Measurements from ENCODE around the gene LGALS13.
"Not testable (repeated sequence)": the region's sequence is repeated elsewhere in the genome, so short reads cannot be mapped to it uniquely, and the experiment has no call there.

Gene LGALS13

DNA sequence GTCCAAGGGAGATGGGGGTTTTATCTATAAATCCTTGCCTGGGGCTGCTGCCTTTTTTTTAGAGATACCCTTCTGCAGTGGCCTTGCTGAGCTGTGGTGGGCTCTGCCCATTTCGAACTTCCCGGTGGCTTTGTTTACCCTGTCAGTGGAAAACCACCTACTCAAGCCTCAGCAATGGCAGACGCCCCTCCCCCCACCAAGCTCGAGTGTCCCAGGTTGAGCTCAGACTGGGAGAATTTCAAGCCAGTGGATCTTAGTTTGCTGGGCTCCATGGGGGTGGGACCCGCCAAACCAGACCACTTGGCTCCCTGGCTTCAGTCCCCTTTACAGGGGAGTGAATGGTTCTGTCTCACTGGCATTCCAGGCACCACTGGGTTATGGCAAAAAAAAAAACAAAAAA is 21.6 kb downstream of the LGALS13 start:
- no peak for DNase-seq

- DNase-seq, result not testable (repeated sequence)
Observed at GRCh38 chr19:39627631-39628030, 25.3 kb downstream of the LGALS13 start.

DNA sequence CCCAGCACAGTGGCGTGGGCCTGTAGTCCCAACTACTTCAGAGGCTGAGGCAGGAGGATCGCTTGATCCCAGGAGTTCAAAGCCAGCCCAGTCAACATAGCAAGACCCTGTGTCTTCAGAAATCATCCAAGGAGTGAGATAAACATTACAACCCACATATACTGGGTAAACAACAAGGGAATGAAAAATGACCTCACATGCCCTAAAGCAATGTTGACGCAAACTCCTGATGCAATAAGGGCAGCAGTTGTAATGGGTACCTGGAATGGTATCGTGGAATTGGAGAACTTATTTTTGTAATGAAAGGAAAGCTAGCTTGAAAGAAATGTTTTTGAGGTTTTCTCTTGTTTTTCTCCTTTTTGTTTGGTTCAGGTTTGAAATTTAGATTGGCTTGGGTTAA is 28.9 kb downstream of the LGALS13 start:
- DNase-seq, result no peak

DNA sequence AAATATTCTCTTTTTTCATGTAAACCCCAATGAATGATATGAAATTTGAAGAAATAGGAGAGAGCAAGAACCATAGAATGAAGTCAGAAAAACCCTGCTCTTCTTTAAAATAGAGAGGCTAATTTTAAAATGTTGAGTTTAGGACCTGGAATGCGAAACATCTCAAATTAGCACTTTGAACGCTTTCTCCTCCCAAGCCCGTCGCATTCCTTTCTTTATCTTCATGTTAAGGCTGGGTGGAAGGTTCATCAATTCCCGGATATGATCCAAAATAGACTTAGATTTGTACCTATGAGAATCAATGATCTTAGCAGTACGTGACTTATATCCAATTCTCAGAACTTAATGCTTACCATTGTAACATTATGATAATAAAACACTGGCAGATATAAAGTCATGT is 29.3 kb downstream of the LGALS13 start:
- no peak for DNase-seq

DNA sequence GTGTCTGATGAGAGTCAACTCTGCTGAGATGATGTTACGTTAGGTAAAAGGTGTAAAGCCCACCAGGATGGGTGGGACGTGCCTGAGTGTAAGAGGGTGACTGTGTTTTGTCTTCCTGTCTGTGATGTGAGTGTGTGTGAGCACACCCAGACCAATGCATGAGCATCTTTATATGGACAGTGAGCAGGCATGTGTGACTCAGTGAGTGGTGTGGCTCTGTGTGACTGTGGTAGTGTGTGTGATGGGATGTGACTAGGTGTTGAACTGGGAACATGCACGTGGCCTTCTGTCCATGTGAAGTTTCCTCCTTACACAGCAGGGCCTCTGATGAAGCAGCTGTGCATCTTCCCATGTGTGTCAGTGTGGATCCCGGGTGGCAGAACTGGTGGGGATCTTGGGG is 35.6 kb downstream of the LGALS13 start:
- no peak for DNase-seq

DNA sequence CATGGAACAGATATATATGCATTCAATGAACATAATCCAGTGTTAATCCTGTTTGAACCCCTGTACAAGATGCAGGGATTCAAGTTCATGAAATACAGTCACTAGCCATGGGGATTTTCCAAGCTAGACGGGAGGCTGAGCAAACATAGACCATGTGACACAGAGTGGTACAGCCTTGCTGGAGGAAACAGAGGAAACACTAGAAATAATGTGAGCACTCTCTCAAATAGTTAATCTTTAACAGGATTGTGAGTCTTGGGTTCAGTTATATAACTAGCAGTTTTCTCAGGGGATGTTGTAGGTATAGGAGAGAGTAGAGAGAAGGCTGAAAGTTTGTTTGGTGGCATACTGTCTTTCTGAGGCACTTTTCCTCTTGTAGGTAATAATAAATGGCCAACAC is 39.4 kb downstream of the LGALS13 start:
- no peak for DNase-seq

DNA sequence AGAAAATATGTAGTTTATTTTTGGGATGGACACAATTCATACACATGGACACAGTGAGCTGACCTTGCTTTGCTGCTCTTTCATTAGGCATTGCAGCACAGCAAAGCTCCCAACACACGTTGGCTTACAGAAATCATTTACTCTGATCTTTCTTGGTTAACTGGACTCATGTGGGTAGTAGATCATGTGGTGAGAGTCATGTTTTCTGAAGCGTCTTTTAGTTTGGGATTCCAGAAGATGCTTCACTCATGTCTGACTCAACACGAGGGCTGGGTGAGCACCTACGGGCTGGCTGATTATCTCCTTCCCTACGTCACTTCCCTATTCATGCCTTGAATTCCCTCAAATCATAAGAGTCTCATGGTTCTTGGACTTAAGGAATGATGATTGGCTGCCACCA is 41.3 kb downstream of the LGALS13 start:
- DNase-seq, result no peak

DNA sequence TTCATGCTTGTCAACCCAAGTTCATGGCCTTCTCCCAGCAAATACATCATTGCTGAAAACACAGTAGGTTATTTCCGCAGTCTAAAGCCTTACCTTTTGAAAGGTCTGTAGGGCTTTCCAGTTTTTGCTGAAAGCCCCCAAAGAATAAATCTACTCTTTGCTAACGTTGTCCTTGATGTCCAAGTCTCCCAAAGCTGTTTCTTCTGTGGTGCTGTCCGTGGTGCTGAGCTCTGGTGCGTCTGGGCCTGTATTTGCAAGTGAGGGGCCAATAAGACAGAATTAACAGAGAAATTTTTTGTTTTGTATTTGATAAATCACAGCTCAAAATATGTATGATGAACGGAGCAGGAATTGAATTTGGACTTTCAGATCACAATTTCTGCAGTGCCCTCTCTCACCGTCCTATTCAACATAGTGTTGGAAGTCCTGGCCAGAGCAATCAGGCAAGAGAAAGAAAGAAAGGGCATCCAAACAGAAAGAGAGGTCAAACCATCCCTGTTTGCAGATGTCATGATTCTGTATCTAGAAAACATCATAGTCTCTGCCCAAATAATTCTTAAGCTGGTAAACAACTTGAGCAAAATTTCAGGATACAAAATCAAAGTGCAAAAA is 43.6 kb downstream of the LGALS13 start:
- DNase-seq, result no peak

DNA sequence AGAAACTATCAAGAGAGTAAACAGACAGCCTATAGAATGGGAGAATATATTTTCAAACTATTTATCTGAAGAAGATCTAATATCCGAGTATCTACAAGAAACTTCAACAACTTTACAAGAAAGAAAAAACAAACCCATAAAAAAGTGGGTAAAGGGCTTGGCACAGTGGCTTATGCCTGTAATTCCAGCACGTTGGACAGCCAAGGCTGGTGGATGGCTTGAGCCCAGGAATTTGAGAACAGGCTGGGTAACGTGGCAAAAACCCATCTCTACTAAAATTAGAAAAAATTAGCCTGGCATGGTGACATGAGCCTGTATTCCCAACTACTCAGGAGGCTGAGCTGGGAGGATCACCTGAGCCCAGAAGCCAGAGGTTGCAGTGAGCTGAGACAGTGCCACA is 45.6 kb downstream of the LGALS13 start:
- no peak for DNase-seq

DNA sequence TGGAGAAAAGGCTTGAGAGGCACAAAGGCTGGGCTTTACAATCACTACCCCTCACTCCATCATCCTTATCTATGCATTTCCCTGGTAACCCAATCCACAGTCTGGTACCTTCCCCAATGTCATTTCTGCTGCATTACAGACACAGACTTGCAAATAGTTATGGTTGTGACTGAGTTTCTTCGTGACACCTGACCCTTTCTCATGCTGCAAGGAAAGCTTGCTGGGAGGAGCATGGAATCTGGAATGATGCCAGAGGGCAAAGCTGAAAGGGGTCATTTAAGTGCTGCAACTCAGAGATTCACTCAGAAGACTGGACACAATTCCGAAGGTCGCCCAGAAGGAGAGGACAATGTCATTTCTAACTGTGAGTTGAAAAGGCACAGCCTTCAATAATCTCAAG is 53.3 kb downstream of the LGALS13 start, which contains the start of gene LGALS16:
LGALS16 (plus strand) TSS at position 301 of the 400 bp plus-strand sequence; CDS start at position 350, 49 bp downstream.
- no peak for DNase-seq

All from activated gamma-delta T cell (primary cell).